Epithelial cell of proximal tubule (primary cell): ENCODE measurements around the gene ARL17B. TPM values are rescaled to one million over a fixed set of nuclear protein-coding genes. Genes with fewer than 3 reads are reported as not detected.
"Not testable (repeated sequence)": the region's sequence is repeated elsewhere in the genome, so short reads cannot be mapped to it uniquely, and the experiment has no call there.

Experiments used
- DNase-seq: peaks from one replicate; pipeline ENCODE4 v3.0.0-alpha.2; 2011; ENCODE audit warnings: low read depth
- H3K4me3 ChIP-seq: 2 replicates; pipeline ENCODE4 v1.5.1; 2011; ENCODE audit warnings: low read depth, mild to moderate bottlenecking, low read length
- total RNA-seq: library from RNA; depleted of rRNA; stranded (reverse); fragments of >200 nt; gene quantifications from 2 replicates; pipeline ENCODE4 v1.2.3, GENCODE V29; 2015

The ARL17B gene
- 10.2 and 10.3 TPM in 2 replicates for total RNA-seq

DNA sequence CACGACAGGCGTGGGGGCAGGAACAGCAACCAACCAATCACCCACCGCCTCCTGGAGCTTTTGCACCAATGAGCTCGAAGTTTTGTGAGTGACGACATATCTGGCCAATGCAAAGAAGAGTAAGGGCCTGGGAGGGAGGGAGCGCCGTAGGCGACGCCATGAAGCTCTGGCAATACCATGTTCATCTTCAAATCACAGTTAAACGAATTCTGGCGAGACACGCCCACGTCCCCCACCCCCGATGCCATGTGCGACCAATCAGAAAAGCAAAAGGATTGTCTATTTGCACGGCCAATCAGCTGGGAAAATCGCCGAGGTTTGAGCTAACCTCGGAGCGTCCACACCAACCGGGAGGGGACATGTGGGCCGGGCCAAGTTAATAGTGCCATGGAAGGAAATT, at the start of gene ARL17B:
TSS of gene ARL17B (minus strand) at position 12 of the 400 bp plus-strand sequence. CDS start 3,369 bp downstream, outside the sequence.
- H3K4me3 ChIP-seq, result not testable (repeated sequence)

DNA sequence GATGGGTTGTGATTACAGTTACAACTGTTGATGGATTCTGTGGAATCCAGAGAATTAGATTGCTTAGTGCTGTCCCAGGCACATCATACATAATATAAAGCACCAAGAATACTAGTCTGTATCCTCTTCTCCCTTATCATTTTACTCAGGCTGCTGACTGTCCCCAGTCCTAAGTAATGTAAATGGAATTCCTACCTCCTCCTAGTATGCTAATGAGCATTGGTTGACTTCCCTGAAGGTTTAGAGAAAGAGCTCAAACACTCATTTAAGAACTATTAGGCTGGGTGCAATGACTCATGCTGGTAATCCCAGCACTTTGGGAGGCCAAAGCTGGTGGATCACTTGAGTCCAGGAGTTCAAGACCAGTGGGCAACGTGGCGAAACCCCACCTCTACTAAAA, 48.3 kb upstream of the ARL17B start:
- DNase-seq, H3K4me3 ChIP-seq: not testable (repeated sequence)

More for the DNA sequence above, at the start of gene ARL17B:
- DNase-seq, result not testable (repeated sequence)

DNA sequence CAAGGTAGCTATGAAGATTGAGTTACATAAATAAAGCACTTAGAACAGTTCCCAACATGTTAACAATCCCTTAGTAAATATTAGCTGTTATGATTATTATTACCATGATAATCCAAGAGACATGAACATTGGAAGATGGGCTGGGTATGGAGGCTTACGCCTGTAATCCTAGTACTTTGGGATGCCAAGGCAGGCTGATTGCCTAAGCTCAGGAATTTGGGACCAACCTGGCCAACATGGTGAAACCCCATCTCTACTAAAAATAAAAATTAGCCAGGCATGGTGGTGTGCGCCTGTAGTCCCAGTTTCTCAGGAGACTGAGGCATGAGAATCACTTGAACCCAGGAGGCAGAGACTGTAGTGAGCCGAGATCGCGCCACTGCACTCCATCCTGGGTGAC, 45.6 kb upstream of the ARL17B start:
- not testable (repeated sequence) for DNase-seq, H3K4me3 ChIP-seq

DNA sequence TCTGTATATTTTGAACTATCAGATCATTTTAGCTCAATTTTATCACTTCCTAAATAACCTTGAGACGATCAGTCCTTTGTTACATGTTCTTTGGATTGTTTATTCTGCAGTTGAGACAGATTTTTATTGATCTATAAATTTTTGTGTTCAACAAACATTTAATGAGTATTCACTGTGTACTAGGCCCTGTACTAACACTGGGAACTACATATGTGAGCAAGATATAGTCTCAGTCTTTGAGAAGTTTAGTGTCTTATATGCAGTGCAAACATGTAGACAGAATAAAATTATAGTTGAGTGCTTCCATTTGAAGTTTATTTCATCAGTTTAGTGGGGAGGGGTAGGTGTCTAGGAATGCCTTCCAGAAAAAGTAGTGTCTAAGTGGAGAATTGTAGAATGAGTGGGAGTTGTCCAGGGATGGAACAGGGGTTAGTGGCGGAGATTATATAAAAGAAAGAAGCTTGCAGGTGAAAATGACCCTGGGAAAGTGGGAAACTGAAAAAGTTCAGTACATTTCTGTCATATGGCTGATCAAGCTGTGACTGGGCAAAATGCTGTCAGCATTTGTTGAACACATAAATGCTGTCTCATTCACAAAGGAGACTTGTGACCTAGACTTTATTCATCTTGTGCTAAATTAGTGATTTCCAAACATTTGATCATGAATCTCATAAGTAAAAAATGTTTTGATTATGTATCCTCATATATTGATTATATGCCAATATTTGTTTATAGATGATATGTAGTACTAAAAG, 39.6 kb upstream of the ARL17B start:
- not testable (repeated sequence) for DNase-seq, H3K4me3 ChIP-seq

DNA sequence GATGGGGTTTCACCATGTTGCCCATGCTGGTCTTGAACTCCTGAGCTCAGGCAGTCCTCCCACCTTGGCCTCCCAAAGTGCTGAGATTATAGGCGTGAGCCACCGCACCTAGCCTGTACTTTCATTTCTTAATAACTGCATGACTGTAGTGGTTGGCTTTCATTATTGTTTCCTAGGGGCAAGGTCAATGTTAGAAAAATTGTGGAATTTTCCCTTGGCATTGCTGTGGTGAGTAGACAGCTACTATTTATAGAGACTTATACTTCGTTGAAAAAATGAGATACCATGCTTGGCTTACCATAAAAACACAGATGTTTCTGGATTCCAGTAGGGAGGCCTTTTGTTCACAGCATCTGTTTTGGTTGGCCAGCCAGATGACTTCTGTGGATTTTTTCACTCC, 39.0 kb upstream of the ARL17B start:
- not testable (repeated sequence) for H3K4me3 ChIP-seq, DNase-seq

DNA sequence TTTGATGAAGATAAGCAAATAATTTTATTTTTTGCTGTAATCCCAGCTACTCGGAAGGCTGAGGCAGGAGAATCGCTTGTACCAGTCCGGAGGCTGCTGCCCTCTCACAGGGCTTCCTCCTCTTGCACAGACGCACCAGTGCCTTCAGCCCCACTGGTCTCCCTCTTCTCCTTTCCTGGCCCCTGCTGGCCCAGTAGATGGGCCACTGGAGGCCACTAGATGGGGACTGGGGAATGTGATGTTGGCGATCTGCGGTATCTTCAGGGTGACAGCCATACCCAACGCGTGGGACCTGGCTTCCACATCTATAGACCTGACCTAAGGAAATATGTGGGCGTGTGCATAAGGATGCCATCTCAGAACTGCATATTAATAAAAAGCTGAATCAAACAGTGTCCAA, 38.4 kb upstream of the ARL17B start:
- DNase-seq, H3K4me3 ChIP-seq: not testable (repeated sequence)

DNA sequence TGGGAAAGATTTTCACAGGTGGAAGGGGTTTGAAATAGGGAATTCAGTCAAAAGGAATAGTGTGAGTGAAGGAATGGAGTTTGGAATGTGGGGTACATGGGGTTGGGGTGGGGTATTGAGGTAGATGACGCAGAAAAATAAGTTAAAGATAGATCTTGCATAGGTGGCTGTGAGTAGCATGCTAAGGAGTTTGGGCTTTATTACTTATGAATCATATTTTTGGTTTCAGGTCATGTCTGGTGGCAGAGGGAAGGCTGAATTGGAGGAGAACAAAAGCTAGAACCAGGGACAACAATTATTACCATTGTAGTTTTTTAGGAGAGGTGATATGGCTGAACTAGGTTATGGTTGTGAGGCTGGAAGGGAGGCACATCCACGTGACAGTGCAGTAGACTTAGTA, 34.7 kb upstream of the ARL17B start:
- DNase-seq, H3K4me3 ChIP-seq: not testable (repeated sequence)

DNA sequence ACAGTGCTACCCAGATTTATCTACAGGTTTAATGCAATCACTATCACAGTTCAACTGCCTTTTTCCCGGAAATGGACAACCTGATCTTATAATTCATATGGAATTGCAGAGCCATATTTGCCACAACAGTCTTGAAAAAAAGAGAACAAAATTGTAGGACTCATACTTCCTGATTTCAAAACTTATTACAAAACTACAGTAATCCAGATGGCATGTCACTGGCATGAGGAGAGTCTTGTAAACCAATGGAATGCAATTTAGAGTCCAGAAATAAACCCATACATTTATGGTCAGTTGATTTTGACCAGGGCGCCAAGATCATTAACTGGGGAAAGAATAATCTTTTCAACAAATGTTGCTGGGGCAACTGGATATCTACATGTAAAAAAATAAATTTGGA, 32.1 kb upstream of the ARL17B start:
- H3K4me3 ChIP-seq, DNase-seq: not testable (repeated sequence)

DNA sequence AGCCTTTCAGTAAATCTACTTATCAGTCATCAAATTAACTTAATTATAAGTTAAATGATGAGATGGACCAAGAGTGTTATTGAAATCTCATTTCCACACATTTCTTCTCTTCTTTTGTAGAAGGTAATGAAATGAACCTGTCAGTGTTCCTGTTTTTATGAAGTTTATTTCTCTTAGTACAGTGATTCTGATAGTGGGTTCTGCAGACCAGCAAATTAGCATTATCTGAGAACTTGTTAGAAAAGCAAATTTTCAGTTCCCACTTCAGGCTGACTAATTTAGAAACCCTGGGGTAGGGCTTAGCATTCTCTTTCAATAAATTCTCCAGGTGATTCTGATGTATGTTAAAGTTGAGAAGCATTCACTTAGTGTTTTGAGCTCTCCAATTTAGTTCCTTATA, 23.9 kb upstream of the ARL17B start:
- not testable (repeated sequence) for H3K4me3 ChIP-seq

DNA sequence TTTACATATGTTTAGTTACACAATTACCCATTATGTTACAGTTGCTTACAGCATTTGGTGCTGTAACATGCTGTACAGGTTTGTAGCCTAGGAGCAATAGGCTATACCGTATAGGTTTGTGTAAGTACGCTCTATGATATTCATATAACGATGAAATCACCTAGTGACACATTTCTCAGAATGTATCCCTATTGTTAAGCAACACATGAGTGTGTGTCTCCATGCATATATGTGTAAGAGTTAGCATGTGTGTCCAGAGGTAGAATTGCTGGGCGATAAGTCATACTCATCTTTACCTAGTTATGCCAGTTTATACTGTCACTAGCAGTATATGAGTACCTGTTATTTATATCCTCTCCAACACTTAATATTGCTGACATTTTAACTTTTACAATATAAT, 21.6 kb upstream of the ARL17B start:
- H3K4me3 ChIP-seq, DNase-seq: not testable (repeated sequence)

More for the DNA sequence above, 23.9 kb upstream of the ARL17B start:
- not testable (repeated sequence) for DNase-seq

DNA sequence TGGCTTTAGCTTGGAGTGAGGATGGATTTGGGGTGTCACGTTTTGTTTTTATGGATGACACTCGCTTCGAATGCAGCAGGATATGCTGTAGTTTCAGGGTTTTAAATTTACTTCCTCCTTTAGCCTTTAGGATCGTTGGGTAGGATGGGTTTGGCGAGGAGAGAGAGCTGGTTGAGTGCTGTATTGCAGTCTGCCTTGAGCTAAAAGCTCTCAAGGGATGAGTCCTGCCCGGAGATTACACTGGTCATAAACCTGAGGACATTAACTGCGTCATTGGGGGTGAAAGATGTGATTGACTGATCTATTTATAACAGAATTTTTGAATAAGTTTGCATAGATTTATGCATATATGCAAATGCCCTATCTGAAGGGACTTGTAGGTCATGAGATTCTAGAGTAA, 11.9 kb upstream of the ARL17B start:
- H3K4me3 ChIP-seq, DNase-seq: not testable (repeated sequence)

DNA sequence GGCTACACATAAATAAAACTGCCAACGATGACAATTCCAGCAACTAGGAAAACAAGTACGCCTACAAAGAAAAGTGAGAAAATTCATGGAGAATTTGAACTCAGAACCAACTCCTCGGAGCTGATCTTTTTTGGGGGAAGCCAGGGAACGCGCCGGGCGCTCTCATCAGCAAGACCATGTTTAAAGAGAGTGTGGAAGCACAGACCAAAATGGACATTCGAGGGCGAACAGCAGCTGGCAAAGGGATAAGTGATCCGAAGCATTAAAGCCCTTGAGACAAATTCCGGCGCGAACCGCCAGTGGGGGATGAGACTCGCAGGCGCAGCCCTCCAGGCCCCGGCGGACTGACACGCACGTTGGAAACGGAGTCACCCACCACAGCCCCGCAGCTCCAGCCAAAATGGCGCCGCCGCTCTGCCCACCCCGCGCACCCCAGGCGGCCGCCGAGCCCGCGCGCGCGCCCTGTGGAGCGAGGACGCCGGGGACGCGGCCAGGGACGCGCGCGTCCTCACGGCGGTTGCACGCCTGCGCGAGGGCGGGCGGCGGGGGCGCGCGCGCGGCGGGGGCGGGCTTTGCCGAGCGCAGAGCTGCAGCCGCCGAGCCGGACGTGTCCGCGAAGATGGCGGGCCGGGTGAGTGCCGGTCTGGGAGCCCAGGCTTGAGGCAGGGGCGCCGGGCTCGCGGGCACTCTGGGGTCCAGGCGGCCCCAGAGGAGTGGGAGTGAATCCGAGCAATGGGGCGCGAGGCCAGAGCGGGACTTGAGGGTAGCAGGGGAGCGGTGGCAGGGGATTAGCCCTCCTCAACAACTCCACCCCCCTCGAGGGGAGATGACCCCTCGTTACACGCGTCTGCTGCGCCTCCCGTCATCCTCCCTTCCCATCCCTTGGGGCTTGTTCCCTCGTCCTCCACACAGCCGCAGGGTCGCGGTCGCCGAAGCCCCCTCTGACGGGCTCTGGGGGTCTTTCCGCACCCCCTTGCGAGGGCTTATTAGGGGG, 11.0 kb upstream of the ARL17B start:
- DNase-seq, H3K4me3 ChIP-seq: not testable (repeated sequence)

DNA sequence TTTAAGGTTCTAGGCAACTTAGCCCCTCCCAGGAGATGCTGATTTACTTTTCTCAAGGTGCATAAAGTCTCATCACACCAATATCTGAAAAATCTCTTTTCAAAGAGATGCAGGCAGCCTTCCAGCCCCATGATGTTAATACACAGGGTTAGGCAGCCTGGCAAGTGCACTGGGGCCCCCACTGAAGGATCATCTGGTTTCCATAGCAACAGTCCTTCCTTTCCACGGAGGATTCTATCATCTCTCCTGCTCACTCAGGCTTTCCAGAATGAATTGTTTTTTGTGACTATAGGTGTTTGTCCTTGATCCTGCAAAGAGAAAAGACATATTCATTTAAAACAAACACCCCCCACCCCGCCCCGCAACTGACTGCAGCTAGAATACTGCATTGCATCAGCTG, 6.0 kb upstream of the ARL17B start:
- DNase-seq, H3K4me3 ChIP-seq: not testable (repeated sequence)

DNA sequence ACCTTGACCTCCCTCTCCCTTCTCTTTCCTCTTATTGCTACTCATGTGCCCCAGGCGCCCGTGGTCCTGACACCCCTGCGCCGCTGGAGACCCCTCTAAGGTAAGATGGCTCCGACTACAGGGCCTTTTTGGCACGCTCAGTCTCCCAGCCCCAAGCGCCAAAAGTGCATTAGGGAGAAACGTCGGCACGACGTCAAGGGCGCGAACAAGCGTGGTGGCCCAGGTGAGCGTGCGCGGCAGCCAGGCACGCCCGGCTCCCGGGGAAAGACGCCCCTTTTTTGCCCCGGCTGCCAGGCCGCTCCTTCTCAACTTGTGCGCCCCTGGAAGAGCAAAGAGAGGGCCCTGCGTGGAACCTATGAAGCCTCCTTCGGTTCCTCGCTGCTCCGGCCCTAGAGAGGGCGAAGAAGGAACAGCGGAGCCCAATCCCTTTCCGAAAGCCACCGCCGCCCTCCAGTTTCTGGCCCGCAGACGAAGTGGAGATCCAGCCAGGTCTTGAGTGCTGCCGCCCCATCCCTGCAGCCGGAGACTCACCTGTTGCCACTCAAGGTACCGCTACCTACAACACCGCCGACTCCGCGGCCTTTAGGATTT, 326 bp downstream of the ARL17B start:
- H3K4me3 ChIP-seq, DNase-seq: not testable (repeated sequence)

DNA sequence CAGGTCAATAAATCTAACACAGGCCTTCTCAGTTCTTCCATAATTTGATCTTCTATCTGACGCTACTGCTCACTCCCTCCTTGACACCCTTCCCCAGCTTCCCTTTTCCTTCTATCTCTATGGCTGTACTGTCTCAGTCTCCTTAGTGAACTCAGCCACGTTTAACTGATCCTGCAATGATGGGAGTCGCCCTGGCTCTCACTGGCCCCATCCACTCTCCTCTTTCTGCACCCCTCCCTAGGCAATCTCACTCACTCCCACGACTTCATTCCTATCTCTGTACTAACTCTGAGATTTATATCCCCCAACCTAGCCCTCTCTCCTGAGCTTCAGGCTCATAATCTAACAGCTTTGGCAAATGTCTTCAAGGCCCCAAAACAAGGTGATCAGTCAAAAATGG, 7.7 kb downstream of the ARL17B start:
- H3K4me3 ChIP-seq, DNase-seq: not testable (repeated sequence)

DNA sequence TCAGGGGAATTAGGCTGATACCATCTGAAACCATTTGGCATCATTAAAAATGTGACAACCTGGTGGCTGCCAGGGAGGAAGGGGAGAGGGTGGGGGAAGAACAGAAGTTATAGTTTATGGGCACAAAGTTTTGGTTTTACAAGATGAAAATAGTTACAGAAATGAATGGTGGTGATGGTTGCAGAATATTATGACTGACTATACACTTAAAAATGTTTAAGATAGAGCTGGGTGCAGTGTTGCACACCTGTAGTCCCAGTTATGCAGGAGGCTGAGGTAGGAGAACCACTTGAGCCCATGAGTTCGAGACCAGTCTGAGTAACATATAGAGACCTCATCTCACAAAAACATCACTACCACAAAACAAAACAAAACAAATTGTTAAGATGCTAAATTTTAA, 12.5 kb downstream of the ARL17B start:
- DNase-seq, H3K4me3 ChIP-seq: not testable (repeated sequence)

DNA sequence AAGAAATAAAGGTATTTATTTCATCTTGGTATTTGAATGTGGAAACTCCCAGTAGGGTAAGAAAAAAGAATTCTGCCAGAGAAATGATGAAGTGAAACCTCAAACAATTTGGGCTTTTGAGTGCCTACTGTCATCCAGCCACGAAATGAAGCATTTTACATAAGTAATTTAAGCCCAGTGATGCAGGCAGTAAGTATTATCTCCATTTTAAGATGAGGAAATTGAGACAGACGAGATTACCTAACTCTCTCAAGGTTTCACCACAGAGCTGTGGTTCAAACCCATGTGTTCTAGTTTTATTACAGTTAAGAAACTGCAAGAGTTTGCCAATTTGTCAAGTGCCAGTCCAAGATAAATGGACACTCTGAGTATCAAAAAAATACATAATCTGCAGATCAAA, 13.2 kb downstream of the ARL17B start:
- H3K4me3 ChIP-seq, result not testable (repeated sequence)

DNA sequence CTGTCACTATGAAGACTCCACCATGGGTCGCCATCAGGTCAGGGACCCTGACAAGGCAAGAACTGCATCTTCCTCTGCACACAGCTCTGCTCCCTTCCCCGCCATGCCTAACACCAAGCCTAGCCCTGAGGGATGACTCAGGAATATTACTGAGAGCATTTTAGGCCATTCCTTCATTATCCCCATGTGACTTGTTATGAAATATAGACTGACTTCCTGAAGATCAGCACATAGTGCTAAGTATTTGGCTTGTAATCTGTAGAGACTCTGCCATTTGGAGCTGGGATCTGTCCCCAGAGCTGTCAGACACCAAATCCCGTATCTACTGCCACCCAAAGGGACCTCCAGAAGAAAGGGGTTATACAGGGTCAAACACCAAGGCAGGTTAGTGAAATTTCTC, 19.4 kb downstream of the ARL17B start:
- H3K4me3 ChIP-seq, DNase-seq: not testable (repeated sequence)

More for the DNA sequence above, 13.2 kb downstream of the ARL17B start:
- not testable (repeated sequence) for DNase-seq

DNA sequence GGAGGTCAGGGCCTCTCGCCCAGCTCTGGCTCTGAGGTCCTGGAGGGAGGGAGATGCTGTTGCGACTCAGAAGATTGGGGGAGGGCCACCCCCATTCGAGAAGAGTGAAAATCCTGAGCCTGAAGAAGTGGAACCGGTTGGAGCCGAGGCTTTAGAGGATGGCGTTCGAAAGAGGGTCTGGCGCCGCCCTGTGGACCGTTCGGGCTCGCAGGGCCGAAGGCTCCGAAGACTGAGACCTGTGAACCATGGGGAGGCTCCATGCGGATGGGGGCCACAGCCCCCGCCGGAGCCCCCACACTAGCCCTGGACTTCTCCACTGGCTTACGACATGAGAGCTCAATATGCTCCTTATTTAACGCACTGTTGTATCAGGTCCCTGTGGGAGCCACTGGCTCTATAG, 20.3 kb downstream of the ARL17B start:
- not testable (repeated sequence) for DNase-seq, H3K4me3 ChIP-seq
